Astrocyte (in vitro differentiated cells and primary cell): Measurements from ENCODE around the gene TP53AIP1. TPM values are rescaled to one million over a fixed set of nuclear protein-coding genes. Genes with fewer than 3 reads are reported as not detected.

Experiments used
- DNase-seq: peaks from one replicate; pipeline ENCODE4 v3.0.0-alpha.2; 2010; ENCODE audit warnings: low read depth
- FAIRE-seq: peaks from 2 replicates; lab custom pipeline; 2011; peaks lifted over from hg19 to GRCh38; lab: Jason Lieb, UNC
- H2AFZ ChIP-seq: 2 replicates; pipeline ENCODE4 v1.6.0; 2012; ENCODE audit warnings: low read depth, low read length, inconsistent platforms
- H3K27ac ChIP-seq: 2 replicates; pipeline ENCODE4 v1.5.1; 2011; ENCODE audit warnings: low read depth, low read length, inconsistent platforms
- H3K27me3 ChIP-seq: 2 replicates; pipeline ENCODE4 v1.6.0; 2011; ENCODE audit warnings: low read length, inconsistent platforms; ENCODE audit not compliant: insufficient read depth
- H3K36me3 ChIP-seq: 2 replicates; pipeline ENCODE4 v1.5.1; 2011; ENCODE audit warnings: low read length, inconsistent platforms; ENCODE audit not compliant: insufficient read depth
- H3K4me1 ChIP-seq: 2 replicates; pipeline ENCODE4 v1.5.1; 2011; ENCODE audit warnings: low read length, inconsistent platforms; ENCODE audit not compliant: insufficient read depth
- H3K4me2 ChIP-seq: 2 replicates; pipeline ENCODE4 v1.6.0; 2012; ENCODE audit warnings: low read length, inconsistent platforms
- H3K4me3 ChIP-seq: 2 replicates; pipeline ENCODE4 v1.5.1; 2011; ENCODE audit warnings: low read depth, mild to moderate bottlenecking, low read length, inconsistent platforms; ENCODE audit not compliant: insufficient read depth
- H3K79me2 ChIP-seq: 2 replicates; pipeline ENCODE4 v1.6.0; 2012; ENCODE audit warnings: mild to moderate bottlenecking, low read length, inconsistent platforms; ENCODE audit not compliant: insufficient read depth
- H3K9ac ChIP-seq: 2 replicates; pipeline ENCODE4 v1.6.0; 2012; ENCODE audit warnings: mild to moderate bottlenecking, low read length, inconsistent platforms
- H3K9me3 ChIP-seq: 2 replicates; pipeline ENCODE4 v1.5.1; 2012; ENCODE audit warnings: low read depth, mild to moderate bottlenecking, low read length, inconsistent platforms; ENCODE audit not compliant: insufficient read depth
- H4K20me1 ChIP-seq: 2 replicates; pipeline ENCODE4 v1.6.0; 2012; ENCODE audit warnings: low read length, inconsistent platforms; ENCODE audit not compliant: insufficient read depth
- H3K27ac Mint-ChIP-seq: one replicate; pipeline ENCODE4 v1.8.0; 2021; ENCODE audit warnings: mild to moderate bottlenecking, mixed read lengths; ENCODE audit not compliant: unreplicated experiment
- H3K27me3 Mint-ChIP-seq: one replicate; pipeline ENCODE4 v1.8.0; 2021; ENCODE audit warnings: low read depth, mixed read lengths; ENCODE audit not compliant: unreplicated experiment
- H3K36me3 Mint-ChIP-seq: one replicate; pipeline ENCODE4 v1.8.0; 2021; ENCODE audit warnings: low read depth, mixed read lengths; ENCODE audit not compliant: unreplicated experiment
- H3K4me1 Mint-ChIP-seq: one replicate; pipeline ENCODE4 v1.8.0; 2021; ENCODE audit warnings: low read depth, mixed read lengths; ENCODE audit not compliant: unreplicated experiment
- H3K4me3 Mint-ChIP-seq: one replicate; pipeline ENCODE4 v1.8.0; 2021; ENCODE audit warnings: mild to moderate bottlenecking, moderate library complexity, mixed read lengths; ENCODE audit not compliant: unreplicated experiment
- H3K9me3 Mint-ChIP-seq: one replicate; pipeline ENCODE4 v1.8.0; 2021; ENCODE audit warnings: mild to moderate bottlenecking, mixed read lengths; ENCODE audit not compliant: unreplicated experiment
- CTCF ChIP-seq: IDR thresholded peaks from 2 replicates; pipeline ENCODE4 v1.5.1; 2011; ENCODE audit warnings: low read depth, mild to moderate bottlenecking, inconsistent platforms, low read length, moderate library complexity; ENCODE audit not compliant: insufficient read depth
- EZH2 ChIP-seq: IDR thresholded peaks from 2 replicates; pipeline ENCODE4 v1.6.1; 2012; ENCODE audit warnings: mild to moderate bottlenecking, low read length, inconsistent platforms; ENCODE audit not compliant: insufficient read depth
- total RNA-seq: library from RNA; stranded (reverse); gene quantifications from 2 replicates; pipeline ENCODE4 v1.2.1, GENCODE V29; 2021

TP53AIP1 gene
- total RNA-seq, 1 donor from 2014 or later, result 0.20 TPM

- no peak overlapping the region for H3K4me3 ChIP-seq
- FAIRE-seq (no peak), DNase-seq (no peak)
- no peaks in the 10 kb centered on the region for H3K79me2 ChIP-seq
- peaks cover 2% of the 10 kb centered on the region for H3K9me3 Mint-ChIP-seq
- no peak overlapping the region for H2AFZ ChIP-seq
- no peak overlapping the region for H3K9ac ChIP-seq
- H3K9me3 ChIP-seq, result no peaks in the 10 kb centered on the region
- H3K27ac Mint-ChIP-seq, result no peak overlapping the region
- H3K36me3 Mint-ChIP-seq, result no peaks in the 10 kb centered on the region
- H3K27ac ChIP-seq, result no peak overlapping the region
- peaks cover 2% of the 10 kb centered on the region for H3K27me3 ChIP-seq
- H3K4me2 ChIP-seq, result no peak overlapping the region
- H4K20me1 ChIP-seq, result no peaks in the 10 kb centered on the region
- H3K4me1 Mint-ChIP-seq, result peaks cover 13% of the 10 kb centered on the region
- H3K4me1 ChIP-seq, result no peaks in the 10 kb centered on the region
- no peak overlapping the region for H3K4me3 Mint-ChIP-seq
- H3K36me3 ChIP-seq, result no peaks in the 10 kb centered on the region
- peaks cover 24% of the 10 kb centered on the region for H3K27me3 Mint-ChIP-seq
- TF ChIP-seq EZH2, result no peak
Measured at GRCh38 chr11:128934351-128934750, 8.3 kb downstream of the TP53AIP1 start.

- peaks cover 16% of the 10 kb centered on the region for H3K4me1 Mint-ChIP-seq
- H3K36me3 Mint-ChIP-seq, result no peaks in the 10 kb centered on the region
- H4K20me1 ChIP-seq, result no peaks in the 10 kb centered on the region
- no peak overlapping the region for H3K4me3 Mint-ChIP-seq
- H3K4me2 ChIP-seq, result no peak overlapping the region
- H3K27me3 Mint-ChIP-seq, result peaks cover 19% of the 10 kb centered on the region
- no peak for TF ChIP-seq CTCF
- TF ChIP-seq EZH2, result no peak
- H2AFZ ChIP-seq, result no peak overlapping the region
- H3K4me3 ChIP-seq, result no peak overlapping the region
- no peaks in the 10 kb centered on the region for H3K4me1 ChIP-seq
- H3K79me2 ChIP-seq, result no peaks in the 10 kb centered on the region
- no peaks in the 10 kb centered on the region for H3K27me3 ChIP-seq
- H3K9ac ChIP-seq, result no peak overlapping the region
- FAIRE-seq (no peak), DNase-seq (no peak)
- H3K27ac ChIP-seq, result no peak overlapping the region
- no peak overlapping the region for H3K27ac Mint-ChIP-seq
- H3K9me3 Mint-ChIP-seq, result peaks cover 2% of the 10 kb centered on the region
- no peaks in the 10 kb centered on the region for H3K36me3 ChIP-seq
- no peaks in the 10 kb centered on the region for H3K9me3 ChIP-seq
Measured at GRCh38 chr11:128933481-128934178, 9.0 kb downstream of the TP53AIP1 start.

- Histone ChIP-seq H3K27me3 (peaks cover 6% of the 10 kb centered on the region), H3K36me3 (no peaks in the 10 kb centered on the region), H3K4me1 (no peaks in the 10 kb centered on the region), H4K20me1 (no peaks in the 10 kb centered on the region), H3K9ac (no peak overlapping the region), H3K27ac (no peak overlapping the region), H3K4me2 (no peak overlapping the region), H2AFZ (no peak overlapping the region), H3K9me3 (no peaks in the 10 kb centered on the region), H3K4me3 (no peak overlapping the region), H3K79me2 (no peaks in the 10 kb centered on the region)
- H3K27ac Mint-ChIP-seq, result no peak overlapping the region
- FAIRE-seq, result no peak
- peaks cover 23% of the 10 kb centered on the region for H3K4me1 Mint-ChIP-seq
- peaks cover 18% of the 10 kb centered on the region for H3K27me3 Mint-ChIP-seq
- H3K9me3 Mint-ChIP-seq, result peaks cover 2% of the 10 kb centered on the region
- no peak for TF ChIP-seq CTCF
- no peak for TF ChIP-seq EZH2
- DNase-seq, result no peak
- H3K4me3 Mint-ChIP-seq, result no peak overlapping the region
- H3K36me3 Mint-ChIP-seq, result no peaks in the 10 kb centered on the region
Measured at GRCh38 chr11:128931668-128932067, 11.0 kb downstream of the TP53AIP1 start.
